ENCODE measurements around the gene FRAT1.

The FRAT1 gene

DNA sequence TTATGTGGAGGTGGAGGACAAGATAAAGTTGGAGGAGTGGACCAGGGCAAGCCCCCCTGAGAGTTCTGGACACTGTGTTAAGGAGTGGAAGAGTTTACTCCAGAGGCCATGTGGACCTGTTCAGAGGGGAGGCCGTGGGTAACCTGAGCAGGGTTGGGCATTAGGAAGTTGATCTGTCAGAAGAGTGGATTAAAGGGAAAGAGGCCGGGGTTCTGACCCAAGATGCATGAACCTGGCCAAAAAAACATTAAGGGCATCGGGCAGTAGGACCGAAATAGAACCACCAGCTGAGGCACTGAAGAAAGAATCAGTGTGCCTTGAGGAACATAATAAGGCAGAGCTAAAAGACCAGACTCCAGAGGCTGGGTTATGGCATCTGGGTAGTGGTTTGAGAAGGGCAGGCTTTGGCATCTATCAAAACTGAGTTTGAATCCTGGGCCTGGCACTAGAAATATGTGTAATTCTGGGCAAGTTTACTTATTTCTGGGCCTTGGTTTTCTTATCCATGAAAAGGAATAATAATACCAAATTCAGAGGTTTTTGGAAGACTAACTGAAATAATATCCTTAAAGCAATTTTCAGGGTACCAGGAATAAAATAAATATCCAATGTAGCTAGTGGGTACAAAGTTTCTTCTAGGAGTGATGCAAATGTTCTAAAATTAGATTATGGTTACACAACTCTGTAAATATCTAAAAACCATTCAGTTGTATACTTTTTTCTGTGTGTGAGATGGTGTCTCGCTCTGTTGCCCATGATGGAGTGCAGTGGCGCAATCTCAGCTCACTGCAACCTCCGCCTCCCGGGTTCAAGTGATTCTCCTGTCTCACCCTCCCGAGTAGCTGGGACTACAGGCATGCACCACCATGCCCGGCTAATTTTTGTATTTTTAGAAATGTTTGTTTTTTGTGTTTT lies 10.9 kb upstream of the FRAT1 start:
- Histone ChIP-seq H3K4me1 (ENCODE audit: control insufficient read depth, insufficient read depth, low read length) (no peaks in the 10 kb centered on the region), H3K9me3 (ENCODE audit: control insufficient read depth, insufficient read depth, low read depth, low read length) (no peaks in the 10 kb centered on the region), H3K4me3 (ENCODE audit: low read depth, low read length) (no peak overlapping the region), H3K27ac (ENCODE audit: extremely low read depth, low read depth, low read length) (no peak overlapping the region), H3K36me3 (ENCODE audit: control insufficient read depth in 2 of 2, insufficient read depth in 1 of 2, low read length in 2 of 2) (no peaks in the 10 kb centered on the region)
- ChIA-PET CTCF (no interaction called here), POLR2A (interaction anchor here (0.7 kb wide), 1 partner anchor 20 kb away, joined by 3 read pairs; no protein-coding TSS in a partner anchor)
- TF ChIP-seq PRDM10 (tag by site-specific recombination; IDR thresholded peaks at IDR 0.05) (peak; percentile 38; the same call in 1 of the 2 replicates), RBAK (tag by site-specific recombination; IDR thresholded peaks at IDR 0.05) (no peak)

DNA sequence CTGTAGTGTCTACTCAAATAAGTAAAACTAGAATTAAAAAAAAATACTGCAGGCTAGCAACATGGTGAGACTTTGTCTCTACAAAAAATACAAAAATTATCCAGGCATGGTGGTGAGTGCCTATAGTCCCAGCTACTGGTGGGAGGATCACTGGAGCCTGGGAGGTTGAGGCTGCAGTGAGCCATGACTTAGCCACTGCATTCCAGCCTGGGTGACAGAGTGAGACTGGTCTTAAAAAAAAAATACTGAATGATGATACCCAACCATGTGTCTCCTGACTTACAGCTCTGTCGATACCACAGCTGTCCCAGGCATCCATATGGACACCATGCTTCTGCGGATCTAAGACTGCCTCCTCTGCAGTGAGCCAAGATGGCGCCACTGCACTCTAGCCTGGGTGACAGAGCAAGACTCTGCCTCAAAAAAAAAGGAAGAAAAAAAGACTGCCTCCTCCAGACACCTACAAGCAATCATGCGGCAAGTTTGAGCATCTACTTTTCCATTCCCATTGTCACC lies 7.9 kb upstream of the FRAT1 start:
- Histone ChIP-seq H3K4me1 (ENCODE audit: control insufficient read depth, insufficient read depth, low read length) (no peaks in the 10 kb centered on the region), H3K9me3 (ENCODE audit: control insufficient read depth, insufficient read depth, low read depth, low read length) (no peaks in the 10 kb centered on the region), H3K27ac (ENCODE audit: extremely low read depth, low read depth, low read length) (no peak overlapping the region), H3K4me3 (ENCODE audit: low read depth, low read length) (no peak overlapping the region), H3K36me3 (ENCODE audit: control insufficient read depth in 2 of 2, insufficient read depth in 1 of 2, low read length in 2 of 2) (no peaks in the 10 kb centered on the region)
- ChIA-PET CTCF (no interaction called here), POLR2A (interaction anchor here (1.0 kb wide), 1 partner anchor 19 kb away, joined by 3 read pairs; the partner anchor contains the start of gene ARHGAP19)
- no peak for TF ChIP-seq KLF16 (tag by site-specific recombination; IDR thresholded peaks at IDR 0.05)
- peak; percentile 43; the same call in 1 of the 2 replicates for TF ChIP-seq ZBTB17 (tag by site-specific recombination; IDR thresholded peaks at IDR 0.05)
- TF ChIP-seq ZNF335 (tag by site-specific recombination; conservative IDR thresholded peaks at IDR 0.05), result 0 out of 2 replicates have a peak, but pooled peaks have one; percentile 22
- TF ChIP-seq, protein P1, sequence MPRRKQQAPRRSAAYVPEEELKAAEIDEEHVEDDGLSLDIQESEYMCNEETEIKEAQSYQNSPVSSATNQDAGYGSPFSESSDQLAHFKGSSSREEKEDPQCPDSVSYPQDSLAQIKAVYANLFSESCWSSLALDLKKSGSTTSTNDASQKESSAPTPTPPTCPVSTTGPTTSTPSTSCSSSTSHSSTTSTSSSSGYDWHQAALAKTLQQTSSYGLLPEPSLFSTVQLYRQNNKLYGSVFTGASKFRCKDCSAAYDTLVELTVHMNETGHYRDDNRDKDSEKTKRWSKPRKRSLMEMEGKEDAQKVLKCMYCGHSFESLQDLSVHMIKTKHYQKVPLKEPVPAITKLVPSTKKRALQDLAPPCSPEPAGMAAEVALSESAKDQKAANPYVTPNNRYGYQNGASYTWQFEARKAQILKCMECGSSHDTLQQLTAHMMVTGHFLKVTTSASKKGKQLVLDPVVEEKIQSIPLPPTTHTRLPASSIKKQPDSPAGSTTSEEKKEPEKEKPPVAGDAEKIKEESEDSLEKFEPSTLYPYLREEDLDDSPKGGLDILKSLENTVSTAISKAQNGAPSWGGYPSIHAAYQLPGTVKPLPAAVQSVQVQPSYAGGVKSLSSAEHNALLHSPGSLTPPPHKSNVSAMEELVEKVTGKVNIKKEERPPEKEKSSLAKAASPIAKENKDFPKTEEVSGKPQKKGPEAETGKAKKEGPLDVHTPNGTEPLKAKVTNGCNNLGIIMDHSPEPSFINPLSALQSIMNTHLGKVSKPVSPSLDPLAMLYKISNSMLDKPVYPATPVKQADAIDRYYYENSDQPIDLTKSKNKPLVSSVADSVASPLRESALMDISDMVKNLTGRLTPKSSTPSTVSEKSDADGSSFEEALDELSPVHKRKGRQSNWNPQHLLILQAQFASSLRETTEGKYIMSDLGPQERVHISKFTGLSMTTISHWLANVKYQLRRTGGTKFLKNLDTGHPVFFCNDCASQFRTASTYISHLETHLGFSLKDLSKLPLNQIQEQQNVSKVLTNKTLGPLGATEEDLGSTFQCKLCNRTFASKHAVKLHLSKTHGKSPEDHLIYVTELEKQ (tag by site-specific recombination; IDR thresholded peaks at IDR 0.05; ENCODE audit: borderline replicate concordance), result no peak
- TF ChIP-seq ZNF391 (tag by site-specific recombination; IDR thresholded peaks at IDR 0.05; ENCODE audit: borderline replicate concordance, low read depth), result no peak

DNA sequence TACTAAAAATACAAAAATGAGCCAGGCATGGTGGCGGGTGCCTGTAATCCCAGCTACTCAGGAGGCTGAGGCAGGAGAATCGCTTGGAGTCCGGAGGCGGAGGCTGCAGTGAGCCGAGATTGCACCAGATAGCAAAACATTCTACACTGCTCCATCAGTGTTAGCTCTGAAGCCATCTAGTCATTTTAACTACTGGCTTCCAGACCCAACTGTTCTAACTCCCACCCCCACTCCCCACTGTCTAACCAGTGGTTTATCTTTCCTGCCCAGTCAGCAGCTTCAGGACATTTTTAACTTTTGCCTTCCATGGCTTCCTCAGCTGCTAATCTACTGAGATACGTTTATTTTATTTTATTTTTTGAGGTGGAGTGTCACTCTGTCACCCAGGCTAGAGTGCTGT lies 6.2 kb upstream of the FRAT1 start:
- ChIA-PET POLR2A (interaction anchor here (1.1 kb wide), 1 partner anchor 34 kb away, joined by 4 read pairs; no protein-coding TSS in a partner anchor), CTCF (no interaction called here)
- TF ChIP-seq ZFHX2 (tag by site-specific recombination; conservative IDR thresholded peaks at IDR 0.05) (0 out of 2 replicates have a peak, but pooled peaks have one; percentile 10), ZNF221 (tag by site-specific recombination; IDR thresholded peaks at IDR 0.05; ENCODE audit: borderline replicate concordance) (no peak), GFI1B (tag by site-specific recombination; IDR thresholded peaks at IDR 0.05) (no peak)
- TF ChIP-seq, protein P2, sequence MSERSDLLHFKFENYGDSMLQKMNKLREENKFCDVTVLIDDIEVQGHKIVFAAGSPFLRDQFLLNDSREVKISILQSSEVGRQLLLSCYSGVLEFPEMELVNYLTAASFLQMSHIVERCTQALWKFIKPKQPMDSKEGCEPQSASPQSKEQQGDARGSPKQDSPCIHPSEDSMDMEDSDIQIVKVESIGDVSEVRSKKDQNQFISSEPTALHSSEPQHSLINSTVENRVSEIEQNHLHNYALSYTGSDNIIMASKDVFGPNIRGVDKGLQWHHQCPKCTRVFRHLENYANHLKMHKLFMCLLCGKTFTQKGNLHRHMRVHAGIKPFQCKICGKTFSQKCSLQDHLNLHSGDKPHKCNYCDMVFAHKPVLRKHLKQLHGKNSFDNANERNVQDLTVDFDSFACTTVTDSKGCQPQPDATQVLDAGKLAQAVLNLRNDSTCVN (tag by site-specific recombination; optimal IDR thresholded peaks at IDR 0.05), result no peak
- Histone ChIP-seq H3K27ac (ENCODE audit: extremely low read depth, low read depth, low read length) (no peak overlapping the region), H3K9me3 (ENCODE audit: control insufficient read depth, insufficient read depth, low read depth, low read length) (no peaks in the 10 kb centered on the region), H3K36me3 (ENCODE audit: control insufficient read depth in 2 of 2, insufficient read depth in 1 of 2, low read length in 2 of 2) (no peaks in the 10 kb centered on the region), H3K4me3 (ENCODE audit: low read depth, low read length) (no peak overlapping the region), H3K4me1 (ENCODE audit: control insufficient read depth, insufficient read depth, low read length) (no peaks in the 10 kb centered on the region)
